DOHH2 (cell line): Measurements from ENCODE around the gene MRPS5.

Source experiments
- H3F3A ChIP-seq: fragments of 200-600 bp; sonication (generic), shearing (Covaris generic); 2 replicates; pipeline ENCODE4 v1.6.0; 2016; ENCODE audit warnings: antibody characterized with exemption, mild to moderate bottlenecking; ENCODE audit not compliant: control insufficient read depth, insufficient read depth
- H3K27ac ChIP-seq: fragments of 200-600 bp; sonication (generic); 2 replicates; pipeline ENCODE4 v1.5.1; 2014; ENCODE audit warnings: low read depth, mild to moderate bottlenecking, low read length, moderate library complexity
- H3K27me3 ChIP-seq: fragments of 200-600 bp; sonication (generic); 2 replicates; pipeline ENCODE4 v1.6.1; 2014; ENCODE audit warnings: mild to moderate bottlenecking, low read length, mixed read lengths; ENCODE audit not compliant: control insufficient read depth
- H3K36me3 ChIP-seq: fragments of 200-600 bp; sonication (generic); 2 replicates; pipeline ENCODE4 v1.6.1; 2014; ENCODE audit warnings: mild to moderate bottlenecking, low read length, moderate library complexity, mixed read lengths; ENCODE audit not compliant: control insufficient read depth
- H3K4me1 ChIP-seq: fragments of 200-600 bp; sonication (generic); 2 replicates; pipeline ENCODE4 v1.6.1; 2014; ENCODE audit warnings: mild to moderate bottlenecking, low read length, mixed read lengths; ENCODE audit not compliant: control insufficient read depth
- H3K4me2 ChIP-seq: fragments of 200-600 bp; sonication (generic); 2 replicates; pipeline ENCODE4 v1.6.0; 2014; ENCODE audit warnings: mild to moderate bottlenecking, low read length, moderate library complexity
- H3K4me3 ChIP-seq: fragments of 200-600 bp; sonication (generic); 2 replicates; pipeline ENCODE4 v1.5.1; 2014; ENCODE audit warnings: mild to moderate bottlenecking, low read length, mixed read lengths
- H3K79me2 ChIP-seq: fragments of 200-600 bp; sonication (generic); 2 replicates; pipeline ENCODE4 v1.6.1; 2014; ENCODE audit warnings: mild to moderate bottlenecking, low read length, mixed read lengths; ENCODE audit not compliant: control insufficient read depth
- H3K9me2 ChIP-seq: fragments of 200-600 bp; sonication (generic); replicated peaks from 2 replicates; pipeline ENCODE4 v1.6.1; 2014; ENCODE audit warnings: mild to moderate bottlenecking, low read length, mixed read lengths; ENCODE audit not compliant: control insufficient read depth
- H3K9me3 ChIP-seq: fragments of 200-600 bp; sonication (generic); 2 replicates; pipeline ENCODE4 v1.6.1; 2014; ENCODE audit warnings: antibody characterized with exemption, low read length, mixed read lengths; ENCODE audit not compliant: control insufficient read depth, insufficient read depth
- H4K20me1 ChIP-seq: fragments of 200-600 bp; sonication (generic); 2 replicates; pipeline ENCODE4 v1.6.0; 2014; ENCODE audit warnings: low read depth, mild to moderate bottlenecking, antibody characterized with exemption, low read length, moderate library complexity; ENCODE audit not compliant: control insufficient read depth, insufficient read depth
- CTCF ChIP-seq: fragments of 200-600 bp; sonication (generic); IDR thresholded peaks from one replicate; pipeline ENCODE4 v1.5.1; 2014; ENCODE audit warnings: antibody characterized with exemption, mild to moderate bottlenecking, low read depth, low read length; ENCODE audit not compliant: poor library complexity, severe bottlenecking
- EZH2phosphoT487 ChIP-seq: fragments of 200-600 bp; sonication (generic); IDR thresholded peaks from 2 replicates; pipeline ENCODE4 v1.6.1; 2017; ENCODE audit warnings: borderline replicate concordance, mild to moderate bottlenecking, antibody characterized with exemption, low read length, moderate library complexity, mixed read lengths

The MRPS5 gene

DNA sequence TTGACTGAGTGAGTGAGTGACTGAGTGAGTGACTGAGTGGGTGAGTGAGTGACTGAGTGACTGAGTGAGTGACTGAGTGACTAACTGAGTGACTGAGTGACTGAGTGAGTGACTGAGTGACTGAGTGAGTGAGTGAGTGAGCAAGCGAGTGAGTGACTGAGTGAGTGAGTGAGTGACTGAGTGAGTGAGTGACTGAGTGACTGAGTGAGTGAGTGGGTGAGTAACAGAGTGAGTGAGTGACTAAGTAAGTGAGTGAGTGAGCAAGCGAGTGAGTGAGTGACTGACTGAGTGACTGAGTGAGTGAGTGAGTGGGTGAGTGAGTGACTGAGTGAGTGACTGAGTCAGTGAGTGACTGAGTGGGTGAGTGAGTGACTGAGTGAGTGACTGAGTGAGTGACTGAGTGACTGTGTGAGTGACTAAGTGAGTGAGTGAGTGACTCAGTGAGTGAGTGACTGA is 84.2 kb downstream of the MRPS5 start:
- H3K27me3 ChIP-seq: peaks cover 11% of the 10 kb centered on the region
- H3F3A ChIP-seq: no peaks in the 10 kb centered on the region
- no peaks in the 10 kb centered on the region for H3K9me2 ChIP-seq
- no peak overlapping the region for H3K4me3 ChIP-seq
- H3K36me3 ChIP-seq: no peaks in the 10 kb centered on the region
- no peaks in the 10 kb centered on the region for H4K20me1 ChIP-seq
- no peak overlapping the region for H3K27ac ChIP-seq
- TF ChIP-seq EZH2phosphoT487: no peak
- no peak for TF ChIP-seq CTCF
- no peaks in the 10 kb centered on the region; the same call in 1 of the 2 replicates for H3K9me3 ChIP-seq
- no peaks in the 10 kb centered on the region for H3K4me1 ChIP-seq
- no peaks in the 10 kb centered on the region for H3K79me2 ChIP-seq
- H3K4me2 ChIP-seq: no peak overlapping the region

GRCh38 chr2:95036596-95037383 is 84.8 kb downstream of the MRPS5 start:
- H3K79me2 ChIP-seq: no peaks in the 10 kb centered on the region
- no peaks in the 10 kb centered on the region for H4K20me1 ChIP-seq
- H3K27me3 ChIP-seq: peaks cover 5% of the 10 kb centered on the region
- TF ChIP-seq CTCF (no peak), EZH2phosphoT487 (no peak)
- no peaks in the 10 kb centered on the region; the same call in 1 of the 2 replicates for H3K9me3 ChIP-seq
- H3F3A ChIP-seq: no peaks in the 10 kb centered on the region
- H3K9me2 ChIP-seq: no peaks in the 10 kb centered on the region
- H3K4me2 ChIP-seq: no peak overlapping the region
- no peaks in the 10 kb centered on the region for H3K36me3 ChIP-seq
- no peaks in the 10 kb centered on the region for H3K4me1 ChIP-seq
- H3K4me3 ChIP-seq: no peak overlapping the region
- H3K27ac ChIP-seq: no peak overlapping the region
